ENCODE data around the gene FNDC3A.

GRCh38 chr13:48962281-48962680 is 13.4 kb upstream of the FNDC3A start:
- TF ChIP-seq CTCF (conservative IDR thresholded peaks at IDR 0.05; ENCODE audit: low read depth, low read length) (no peak), EZH2 (IDR thresholded peaks at IDR 0.05; ENCODE audit: borderline replicate concordance, low read depth, low read length, poor library complexity, severe bottlenecking) (no peak)
